ENCODE data around the gene TICAM1. TPM values are rescaled to one million over a fixed set of nuclear protein-coding genes. Genes with fewer than 3 reads are reported as not detected.
"Not testable (repeated sequence)": the region's sequence is repeated elsewhere in the genome, so short reads cannot be mapped to it uniquely, and the experiment has no call there.

Gene TICAM1
- total and polyA plus RNA-seq, 10 of the 15 experiments (the other 5 are each of a cell fraction or from before 2014, with no cell fraction given): 0.31 to 31.1 (median 5.3) TPM

DNA sequence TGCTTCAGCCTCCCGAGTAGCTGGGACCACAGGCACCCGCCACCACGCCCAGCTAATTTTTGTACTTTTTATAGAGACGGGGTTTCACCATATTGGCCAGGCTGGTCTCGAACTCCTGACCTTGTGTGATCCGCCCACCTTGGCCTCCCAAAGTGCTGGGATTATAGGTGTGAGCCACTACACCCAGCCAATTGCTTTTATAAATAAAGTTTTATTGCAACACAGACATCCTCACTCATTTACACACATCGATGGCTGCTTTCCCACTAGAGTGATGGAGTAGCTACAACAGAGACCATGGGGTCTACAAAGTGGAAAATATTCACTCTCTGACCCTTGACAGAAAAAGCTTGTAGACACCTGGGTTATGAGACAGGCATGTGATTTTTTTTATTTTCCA is 9.2 kb downstream of the TICAM1 start:
- H3K4me2 ChIP-seq (ENCODE audit: control insufficient read depth, insufficient read depth); in situ Hi-C loops (cut with MboI); FAIRE-seq; intact Hi-C loops (cut with micrococcal nuclease; ENCODE audit: unreplicated experiment); H3K27me3 ChIP-seq (replicated peaks in 1 of 2; ENCODE audit: control insufficient read depth in 2 of 2, insufficient read depth in 2 of 2, low read length in 1 of 2); H3K27ac ChIP-seq (ENCODE audit: control insufficient read depth, insufficient read depth); BruUV-seq (replicated peaks); H3K9me3 ChIP-seq (replicated peaks; ENCODE audit: control insufficient read depth, insufficient read depth, low read length); H4K20me1 ChIP-seq (ENCODE audit: control insufficient read depth, insufficient read depth); ATAC-seq; H3K4me3 ChIP-seq; DNase-seq (ENCODE audit: low read depth, low spot score); H3K4me1 ChIP-seq (ENCODE audit: control insufficient read depth, insufficient read depth, low read length); H2AFZ ChIP-seq (ENCODE audit: control insufficient read depth, low read depth, low read length); H3K9ac ChIP-seq (ENCODE audit: control insufficient read depth, insufficient read depth, low read length): not testable (repeated sequence)
- SMC1A ChIA-PET (ENCODE audit: uncharacterized antibody, unreplicated experiment): interaction anchor here (1.5 kb wide), 1 partner anchor 12 kb away, joined by 6 read pairs; no protein-coding TSS in a partner anchor
- TF ChIP-seq, protein P1, sequence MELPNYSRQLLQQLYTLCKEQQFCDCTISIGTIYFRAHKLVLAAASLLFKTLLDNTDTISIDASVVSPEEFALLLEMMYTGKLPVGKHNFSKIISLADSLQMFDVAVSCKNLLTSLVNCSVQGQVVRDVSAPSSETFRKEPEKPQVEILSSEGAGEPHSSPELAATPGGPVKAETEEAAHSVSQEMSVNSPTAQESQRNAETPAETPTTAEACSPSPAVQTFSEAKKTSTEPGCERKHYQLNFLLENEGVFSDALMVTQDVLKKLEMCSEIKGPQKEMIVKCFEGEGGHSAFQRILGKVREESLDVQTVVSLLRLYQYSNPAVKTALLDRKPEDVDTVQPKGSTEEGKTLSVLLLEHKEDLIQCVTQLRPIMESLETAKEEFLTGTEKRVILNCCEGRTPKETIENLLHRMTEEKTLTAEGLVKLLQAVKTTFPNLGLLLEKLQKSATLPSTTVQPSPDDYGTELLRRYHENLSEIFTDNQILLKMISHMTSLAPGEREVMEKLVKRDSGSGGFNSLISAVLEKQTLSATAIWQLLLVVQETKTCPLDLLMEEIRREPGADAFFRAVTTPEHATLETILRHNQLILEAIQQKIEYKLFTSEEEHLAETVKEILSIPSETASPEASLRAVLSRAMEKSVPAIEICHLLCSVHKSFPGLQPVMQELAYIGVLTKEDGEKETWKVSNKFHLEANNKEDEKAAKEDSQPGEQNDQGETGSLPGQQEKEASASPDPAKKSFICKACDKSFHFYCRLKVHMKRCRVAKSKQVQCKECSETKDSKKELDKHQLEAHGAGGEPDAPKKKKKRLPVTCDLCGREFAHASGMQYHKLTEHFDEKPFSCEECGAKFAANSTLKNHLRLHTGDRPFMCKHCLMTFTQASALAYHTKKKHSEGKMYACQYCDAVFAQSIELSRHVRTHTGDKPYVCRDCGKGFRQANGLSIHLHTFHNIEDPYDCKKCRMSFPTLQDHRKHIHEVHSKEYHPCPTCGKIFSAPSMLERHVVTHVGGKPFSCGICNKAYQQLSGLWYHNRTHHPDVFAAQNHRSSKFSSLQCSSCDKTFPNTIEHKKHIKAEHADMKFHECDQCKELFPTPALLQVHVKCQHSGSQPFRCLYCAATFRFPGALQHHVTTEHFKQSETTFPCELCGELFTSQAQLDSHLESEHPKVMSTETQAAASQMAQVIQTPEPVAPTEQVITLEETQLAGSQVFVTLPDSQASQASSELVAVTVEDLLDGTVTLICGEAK (IDR thresholded peaks at IDR 0.05; ENCODE audit: borderline replicate concordance): peak; percentile 89
- CTCF ChIA-PET: interaction anchor here (0.8 to 10.6 kb wide), 5 partner anchors 11 to 35 kb away, joined by 3 to 148 read pairs (median 6); partner anchors contain the start of gene FEM1A
- WGBS (ENCODE audit: insufficient coverage, insufficient replicate concordance, low lambda C conversion rate, missing lambda C conversion rate): 90% methylated on average over 7 of the region's 7 CpGs
- Histone ChIP-seq H3K79me2 (ENCODE audit: control insufficient read depth, insufficient read depth, low read length) (peaks cover 30% of the 10 kb centered on the region), H3K36me3 (ENCODE audit: control insufficient read depth in 2 of 2, insufficient read depth in 2 of 2, low read length in 1 of 2) (peaks cover 0 to 13% of the 10 kb centered on the region in 2 experiments)
- POLR2A ChIA-PET: interaction anchor here (0.9 to 1.9 kb wide), 3 partner anchors 10 to 44 kb away, joined by 3 to 5 read pairs (median 4); partner anchors contain the start of gene FEM1A
- RAD21 ChIA-PET (ENCODE audit: unreplicated experiment): interaction anchor here (1.0 to 2.3 kb wide), 3 partner anchors 9 to 29 kb away, joined by 3 to 9 read pairs (median 4); no protein-coding TSS in a partner anchor

DNA sequence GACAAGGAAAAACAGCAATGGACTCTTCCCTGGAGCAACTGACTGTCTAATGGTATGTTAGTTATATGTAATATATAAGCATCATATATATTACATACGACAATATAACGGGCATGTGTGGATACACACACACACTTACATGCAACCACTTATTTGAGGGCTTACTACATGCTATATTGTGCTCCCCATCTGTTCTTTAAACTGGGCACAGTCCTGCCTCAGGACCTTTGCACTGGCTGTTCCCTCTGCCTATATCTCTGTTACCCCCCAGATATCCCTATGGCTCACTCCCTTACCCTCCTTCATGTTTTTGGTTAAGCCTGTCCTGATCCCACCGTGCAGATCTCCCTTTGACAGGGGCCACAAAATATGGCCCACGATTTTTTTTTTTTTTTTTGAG is 10.2 kb downstream of the TICAM1 start:
- FAIRE-seq: no peak
- TF ChIP-seq WRNIP1 (IDR thresholded peaks at IDR 0.05; ENCODE audit: borderline replicate concordance, low read depth, low read length) (no peak), ZZZ3 (IDR thresholded peaks at IDR 0.05; ENCODE audit: control insufficient read depth, insufficient read length, low read depth) (no peak)
- TF ChIP-seq, protein P2, sequence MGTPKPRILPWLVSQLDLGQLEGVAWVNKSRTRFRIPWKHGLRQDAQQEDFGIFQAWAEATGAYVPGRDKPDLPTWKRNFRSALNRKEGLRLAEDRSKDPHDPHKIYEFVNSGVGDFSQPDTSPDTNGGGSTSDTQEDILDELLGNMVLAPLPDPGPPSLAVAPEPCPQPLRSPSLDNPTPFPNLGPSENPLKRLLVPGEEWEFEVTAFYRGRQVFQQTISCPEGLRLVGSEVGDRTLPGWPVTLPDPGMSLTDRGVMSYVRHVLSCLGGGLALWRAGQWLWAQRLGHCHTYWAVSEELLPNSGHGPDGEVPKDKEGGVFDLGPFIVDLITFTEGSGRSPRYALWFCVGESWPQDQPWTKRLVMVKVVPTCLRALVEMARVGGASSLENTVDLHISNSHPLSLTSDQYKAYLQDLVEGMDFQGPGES (IDR thresholded peaks at IDR 0.05): no peak
- TF ChIP-seq, protein P3, sequence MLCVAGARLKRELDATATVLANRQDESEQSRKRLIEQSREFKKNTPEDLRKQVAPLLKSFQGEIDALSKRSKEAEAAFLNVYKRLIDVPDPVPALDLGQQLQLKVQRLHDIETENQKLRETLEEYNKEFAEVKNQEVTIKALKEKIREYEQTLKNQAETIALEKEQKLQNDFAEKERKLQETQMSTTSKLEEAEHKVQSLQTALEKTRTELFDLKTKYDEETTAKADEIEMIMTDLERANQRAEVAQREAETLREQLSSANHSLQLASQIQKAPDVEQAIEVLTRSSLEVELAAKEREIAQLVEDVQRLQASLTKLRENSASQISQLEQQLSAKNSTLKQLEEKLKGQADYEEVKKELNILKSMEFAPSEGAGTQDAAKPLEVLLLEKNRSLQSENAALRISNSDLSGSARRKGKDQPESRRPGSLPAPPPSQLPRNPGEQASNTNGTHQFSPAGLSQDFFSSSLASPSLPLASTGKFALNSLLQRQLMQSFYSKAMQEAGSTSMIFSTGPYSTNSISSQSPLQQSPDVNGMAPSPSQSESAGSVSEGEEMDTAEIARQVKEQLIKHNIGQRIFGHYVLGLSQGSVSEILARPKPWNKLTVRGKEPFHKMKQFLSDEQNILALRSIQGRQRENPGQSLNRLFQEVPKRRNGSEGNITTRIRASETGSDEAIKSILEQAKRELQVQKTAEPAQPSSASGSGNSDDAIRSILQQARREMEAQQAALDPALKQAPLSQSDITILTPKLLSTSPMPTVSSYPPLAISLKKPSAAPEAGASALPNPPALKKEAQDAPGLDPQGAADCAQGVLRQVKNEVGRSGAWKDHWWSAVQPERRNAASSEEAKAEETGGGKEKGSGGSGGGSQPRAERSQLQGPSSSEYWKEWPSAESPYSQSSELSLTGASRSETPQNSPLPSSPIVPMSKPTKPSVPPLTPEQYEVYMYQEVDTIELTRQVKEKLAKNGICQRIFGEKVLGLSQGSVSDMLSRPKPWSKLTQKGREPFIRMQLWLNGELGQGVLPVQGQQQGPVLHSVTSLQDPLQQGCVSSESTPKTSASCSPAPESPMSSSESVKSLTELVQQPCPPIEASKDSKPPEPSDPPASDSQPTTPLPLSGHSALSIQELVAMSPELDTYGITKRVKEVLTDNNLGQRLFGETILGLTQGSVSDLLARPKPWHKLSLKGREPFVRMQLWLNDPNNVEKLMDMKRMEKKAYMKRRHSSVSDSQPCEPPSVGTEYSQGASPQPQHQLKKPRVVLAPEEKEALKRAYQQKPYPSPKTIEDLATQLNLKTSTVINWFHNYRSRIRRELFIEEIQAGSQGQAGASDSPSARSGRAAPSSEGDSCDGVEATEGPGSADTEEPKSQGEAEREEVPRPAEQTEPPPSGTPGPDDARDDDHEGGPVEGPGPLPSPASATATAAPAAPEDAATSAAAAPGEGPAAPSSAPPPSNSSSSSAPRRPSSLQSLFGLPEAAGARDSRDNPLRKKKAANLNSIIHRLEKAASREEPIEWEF (IDR thresholded peaks at IDR 0.05; ENCODE audit: insufficient replicate concordance, low read depth, low read length): no peak

More for the DNA sequence above, 10.2 kb downstream of the TICAM1 start:
- ChIA-PET SMC1A (ENCODE audit: uncharacterized antibody, unreplicated experiment) (no interaction called here), POLR2A (interaction anchor here (0.7 kb wide), 1 partner anchor 982 kb away, joined by 3 read pairs; no protein-coding TSS in a partner anchor), RAD21 (ENCODE audit: unreplicated experiment) (no interaction called here), CTCF (no interaction called here)
- H3K79me2 ChIP-seq (ENCODE audit: control insufficient read depth, insufficient read depth, low read length): peaks cover 22% of the 10 kb centered on the region
- peaks cover 5 to 21% of the 10 kb centered on the region in 2 experiments; a peak in 3 of 4 replicates for H3K36me3 ChIP-seq (ENCODE audit: control insufficient read depth in 2 of 2, insufficient read depth in 2 of 2, low read length in 1 of 2)
- no peaks in the 10 kb centered on the region for H4K20me1 ChIP-seq (ENCODE audit: control insufficient read depth, insufficient read depth)
- no peak overlapping the region for H2AFZ ChIP-seq (ENCODE audit: control insufficient read depth, low read depth, low read length)
- H3K9me3 ChIP-seq (replicated peaks; ENCODE audit: control insufficient read depth, insufficient read depth, low read length): no peaks in the 10 kb centered on the region; the same call in 2 of the 3 replicates
- no TSS peak for BruUV-seq (replicated peaks)
- 98% methylated on average over 4 of the region's 4 CpGs for WGBS (ENCODE audit: insufficient coverage, insufficient replicate concordance, low lambda C conversion rate, missing lambda C conversion rate)
- H3K9ac ChIP-seq (ENCODE audit: control insufficient read depth, insufficient read depth, low read length): no peak overlapping the region
- DNase-seq (ENCODE audit: low read depth, low spot score) (no peak), ATAC-seq (no peak)
- H3K4me1 ChIP-seq (ENCODE audit: control insufficient read depth, insufficient read depth, low read length): no peaks in the 10 kb centered on the region
- intact Hi-C loops (cut with micrococcal nuclease; ENCODE audit: unreplicated experiment) (no loop called here), in situ Hi-C loops (cut with MboI) (no loop called here)
- H3K4me3 ChIP-seq: no peak overlapping the region
- H3K4me2 ChIP-seq (ENCODE audit: control insufficient read depth, insufficient read depth): no peak overlapping the region
- no peak overlapping the region for H3K27ac ChIP-seq (ENCODE audit: control insufficient read depth, insufficient read depth)
- H3K27me3 ChIP-seq (replicated peaks in 1 of 2; ENCODE audit: control insufficient read depth in 2 of 2, insufficient read depth in 2 of 2, low read length in 1 of 2): no peaks in the 10 kb centered on the region
